ENCODE results near the gene UNC5CL. TPM values are rescaled to one million over a fixed set of nuclear protein-coding genes. Genes with fewer than 3 reads are reported as not detected.

The UNC5CL gene
- total and polyA plus RNA-seq, 2 donors = 2.7 to 5.8 TPM

- Histone ChIP-seq H3K4me3 (ENCODE audit: low read length in 2 of 2) (no peak overlapping the region), H3K9me3 (ENCODE audit: control insufficient read depth in 2 of 2, insufficient read depth in 1 of 2, low read length in 1 of 2) (no peaks in the 10 kb centered on the region), H3K4me1 (ENCODE audit: control insufficient read depth in 2 of 2, insufficient read depth in 2 of 2, low read length in 2 of 2) (peaks cover 5 to 10% of the 10 kb centered on the region in 2 donors), H3K27ac (ENCODE audit: low read depth in 1 of 2, low read length in 1 of 2) (no peak overlapping the region), H3K36me3 (ENCODE audit: control insufficient read depth in 2 of 2, insufficient read depth in 2 of 2, low read length in 1 of 2) (peaks cover 3 to 66% of the 10 kb centered on the region in 2 donors), H3K27me3 (ENCODE audit: control insufficient read depth in 2 of 2, insufficient read depth in 1 of 2, low read length in 1 of 2) (no peaks in the 10 kb centered on the region)
- 38% methylated on average over 3 of the region's 3 CpGs for WGBS
- DNase-seq (ENCODE audit: low read depth in 6 of 9, low spot score in 9 of 9) = peak in 8 of 9 donors; percentile 45 to 85 (median 75)
These were observed 27.9 kb upstream of the UNC5CL start for GRCh38 chr6:41066867-41067304.

- Histone ChIP-seq H3K27ac (ENCODE audit: low read depth in 1 of 2, low read length in 1 of 2) (peak overlapping the region in 1 of 2 donors; percentile 2), H3K27me3 (ENCODE audit: control insufficient read depth in 2 of 2, insufficient read depth in 1 of 2, low read length in 1 of 2) (no peaks in the 10 kb centered on the region), H3K4me1 (ENCODE audit: control insufficient read depth in 2 of 2, insufficient read depth in 2 of 2, low read length in 2 of 2) (peaks cover 0 to 10% of the 10 kb centered on the region in 2 donors), H3K4me3 (ENCODE audit: low read length in 2 of 2) (no peak overlapping the region), H3K36me3 (ENCODE audit: control insufficient read depth in 2 of 2, insufficient read depth in 2 of 2, low read length in 1 of 2) (peaks cover 8 to 74% of the 10 kb centered on the region in 2 donors), H3K9me3 (ENCODE audit: control insufficient read depth in 2 of 2, insufficient read depth in 1 of 2, low read length in 1 of 2) (no peaks in the 10 kb centered on the region)
- DNase-seq (ENCODE audit: low read depth in 6 of 9, low spot score in 9 of 9) = no peak
- 98% methylated on average over 2 of the region's 2 CpGs for WGBS
These were observed 26.6 kb upstream of the UNC5CL start for GRCh38 chr6:41065550-41066026.

- H3K4me1 ChIP-seq (ENCODE audit: control insufficient read depth in 2 of 2, insufficient read depth in 2 of 2, low read length in 2 of 2) = peaks cover 0 to 10% of the 10 kb centered on the region in 2 donors
- WGBS = 97% methylated on average over 5 of the region's 5 CpGs
- H3K27me3 ChIP-seq (ENCODE audit: control insufficient read depth in 2 of 2, insufficient read depth in 1 of 2, low read length in 1 of 2) = no peaks in the 10 kb centered on the region
- no peaks in the 10 kb centered on the region for H3K9me3 ChIP-seq (ENCODE audit: control insufficient read depth in 2 of 2, insufficient read depth in 1 of 2, low read length in 1 of 2)
- no peak for DNase-seq (ENCODE audit: low read depth in 6 of 9, low spot score in 9 of 9)
- no peak overlapping the region for H3K27ac ChIP-seq (ENCODE audit: low read depth in 1 of 2, low read length in 1 of 2)
- no peak overlapping the region for H3K4me3 ChIP-seq (ENCODE audit: low read length in 2 of 2)
- H3K36me3 ChIP-seq (ENCODE audit: control insufficient read depth in 2 of 2, insufficient read depth in 2 of 2, low read length in 1 of 2) = peaks cover 8 to 70% of the 10 kb centered on the region in 2 donors
These were observed 25.8 kb upstream of the UNC5CL start for GRCh38 chr6:41064841-41065240.

GRCh38 chr6:41063884-41064285 is 24.9 kb upstream of the UNC5CL start:
- Histone ChIP-seq H3K4me3 (ENCODE audit: low read length in 2 of 2) (no peak overlapping the region), H3K4me1 (ENCODE audit: control insufficient read depth in 2 of 2, insufficient read depth in 2 of 2, low read length in 2 of 2) (peaks cover 0 to 17% of the 10 kb centered on the region in 2 donors), H3K27ac (ENCODE audit: low read depth in 1 of 2, low read length in 1 of 2) (no peak overlapping the region), H3K9me3 (ENCODE audit: control insufficient read depth in 2 of 2, insufficient read depth in 1 of 2, low read length in 1 of 2) (no peaks in the 10 kb centered on the region), H3K27me3 (ENCODE audit: control insufficient read depth in 2 of 2, insufficient read depth in 1 of 2, low read length in 1 of 2) (no peaks in the 10 kb centered on the region), H3K36me3 (ENCODE audit: control insufficient read depth in 2 of 2, insufficient read depth in 2 of 2, low read length in 1 of 2) (peaks cover 13 to 61% of the 10 kb centered on the region in 2 donors)
- DNase-seq (ENCODE audit: low read depth in 6 of 9, low spot score in 9 of 9) = no peak
- WGBS = 49% methylated on average over 2 of the region's 2 CpGs

- WGBS = 92% methylated on average over 1 of the region's 1 CpG
- Histone ChIP-seq H3K9me3 (ENCODE audit: control insufficient read depth in 2 of 2, insufficient read depth in 1 of 2, low read length in 1 of 2) (no peaks in the 10 kb centered on the region), H3K27ac (ENCODE audit: low read depth in 1 of 2, low read length in 1 of 2) (no peak overlapping the region), H3K4me1 (ENCODE audit: control insufficient read depth in 2 of 2, insufficient read depth in 2 of 2, low read length in 2 of 2) (peaks cover 0 to 24% of the 10 kb centered on the region in 2 donors), H3K4me3 (ENCODE audit: low read length in 2 of 2) (no peak overlapping the region), H3K27me3 (ENCODE audit: control insufficient read depth in 2 of 2, insufficient read depth in 1 of 2, low read length in 1 of 2) (no peaks in the 10 kb centered on the region), H3K36me3 (ENCODE audit: control insufficient read depth in 2 of 2, insufficient read depth in 2 of 2, low read length in 1 of 2) (peaks cover 10 to 48% of the 10 kb centered on the region in 2 donors)
- no peak for DNase-seq (ENCODE audit: low read depth in 6 of 9, low spot score in 9 of 9)
These were observed 23.0 kb upstream of the UNC5CL start for GRCh38 chr6:41062056-41062455.

- WGBS = 94% methylated on average over 13 of the region's 13 CpGs
- H3K4me1 ChIP-seq (ENCODE audit: control insufficient read depth in 2 of 2, insufficient read depth in 2 of 2, low read length in 2 of 2) = peaks cover 1 to 28% of the 10 kb centered on the region in 2 donors
- no peak overlapping the region for H3K27ac ChIP-seq (ENCODE audit: low read depth in 1 of 2, low read length in 1 of 2)
- no peaks in the 10 kb centered on the region for H3K9me3 ChIP-seq (ENCODE audit: control insufficient read depth in 2 of 2, insufficient read depth in 1 of 2, low read length in 1 of 2)
- peaks cover 10 to 42% of the 10 kb centered on the region in 2 donors for H3K36me3 ChIP-seq (ENCODE audit: control insufficient read depth in 2 of 2, insufficient read depth in 2 of 2, low read length in 1 of 2)
- no peak overlapping the region for H3K4me3 ChIP-seq (ENCODE audit: low read length in 2 of 2)
- no peak for DNase-seq (ENCODE audit: low read depth in 6 of 9, low spot score in 9 of 9)
- no peaks in the 10 kb centered on the region for H3K27me3 ChIP-seq (ENCODE audit: control insufficient read depth in 2 of 2, insufficient read depth in 1 of 2, low read length in 1 of 2)
These were observed 22.2 kb upstream of the UNC5CL start for GRCh38 chr6:41061196-41061726.

GRCh38 chr6:41059556-41059955 is 20.5 kb upstream of the UNC5CL start:
- 96% methylated on average over 1 of the region's 1 CpG for WGBS
- no peak overlapping the region for H3K4me3 ChIP-seq (ENCODE audit: low read length in 2 of 2)
- H3K27ac ChIP-seq (ENCODE audit: low read depth in 1 of 2, low read length in 1 of 2) = no peak overlapping the region
- H3K36me3 ChIP-seq (ENCODE audit: control insufficient read depth in 2 of 2, insufficient read depth in 2 of 2, low read length in 1 of 2) = peaks cover 10 to 25% of the 10 kb centered on the region in 2 donors
- H3K4me1 ChIP-seq (ENCODE audit: control insufficient read depth in 2 of 2, insufficient read depth in 2 of 2, low read length in 2 of 2) = peaks cover 16 to 46% of the 10 kb centered on the region in 2 donors
- DNase-seq (ENCODE audit: low read depth in 6 of 9, low spot score in 9 of 9) = no peak
- H3K9me3 ChIP-seq (ENCODE audit: control insufficient read depth in 2 of 2, insufficient read depth in 1 of 2, low read length in 1 of 2) = no peaks in the 10 kb centered on the region
- no peaks in the 10 kb centered on the region for H3K27me3 ChIP-seq (ENCODE audit: control insufficient read depth in 2 of 2, insufficient read depth in 1 of 2, low read length in 1 of 2)

- DNase-seq (ENCODE audit: low read depth in 6 of 9, low spot score in 9 of 9) = no peak
- Histone ChIP-seq H3K4me3 (ENCODE audit: low read length in 2 of 2) (no peak overlapping the region), H3K27me3 (ENCODE audit: control insufficient read depth in 2 of 2, insufficient read depth in 1 of 2, low read length in 1 of 2) (no peaks in the 10 kb centered on the region), H3K36me3 (ENCODE audit: control insufficient read depth in 2 of 2, insufficient read depth in 2 of 2, low read length in 1 of 2) (peaks cover 10 to 18% of the 10 kb centered on the region in 2 donors), H3K4me1 (ENCODE audit: control insufficient read depth in 2 of 2, insufficient read depth in 2 of 2, low read length in 2 of 2) (peaks cover 24 to 48% of the 10 kb centered on the region in 2 donors), H3K27ac (ENCODE audit: low read depth in 1 of 2, low read length in 1 of 2) (peak overlapping the region in 1 of 2 donors; percentile 33), H3K9me3 (ENCODE audit: control insufficient read depth in 2 of 2, insufficient read depth in 1 of 2, low read length in 1 of 2) (no peaks in the 10 kb centered on the region)
- 95% methylated on average over 2 of the region's 2 CpGs for WGBS
These were observed 19.8 kb upstream of the UNC5CL start for GRCh38 chr6:41058783-41059181.

GRCh38 chr6:41056768-41057490 is 17.9 kb upstream of the UNC5CL start:
- Histone ChIP-seq H3K27ac (ENCODE audit: low read depth in 1 of 2, low read length in 1 of 2) (peak overlapping the region in 1 of 2 donors; percentile 48), H3K27me3 (ENCODE audit: control insufficient read depth in 2 of 2, insufficient read depth in 1 of 2, low read length in 1 of 2) (no peaks in the 10 kb centered on the region), H3K36me3 (ENCODE audit: control insufficient read depth in 2 of 2, insufficient read depth in 2 of 2, low read length in 1 of 2) (peaks cover 7 to 10% of the 10 kb centered on the region in 2 donors), H3K4me1 (ENCODE audit: control insufficient read depth in 2 of 2, insufficient read depth in 2 of 2, low read length in 2 of 2) (peaks cover 42 to 66% of the 10 kb centered on the region in 2 donors), H3K9me3 (ENCODE audit: control insufficient read depth in 2 of 2, insufficient read depth in 1 of 2, low read length in 1 of 2) (no peaks in the 10 kb centered on the region), H3K4me3 (ENCODE audit: low read length in 2 of 2) (no peak overlapping the region)
- WGBS = 90% methylated on average over 6 of the region's 6 CpGs
- no peak for DNase-seq (ENCODE audit: low read depth in 6 of 9, low spot score in 9 of 9)
